8988T (cell line): ENCODE results near the gene RCAN3.

Experiments
- DNase-seq: peaks from one replicate; pipeline ENCODE4 v3.0.0; 2011

The RCAN3 gene

DNA sequence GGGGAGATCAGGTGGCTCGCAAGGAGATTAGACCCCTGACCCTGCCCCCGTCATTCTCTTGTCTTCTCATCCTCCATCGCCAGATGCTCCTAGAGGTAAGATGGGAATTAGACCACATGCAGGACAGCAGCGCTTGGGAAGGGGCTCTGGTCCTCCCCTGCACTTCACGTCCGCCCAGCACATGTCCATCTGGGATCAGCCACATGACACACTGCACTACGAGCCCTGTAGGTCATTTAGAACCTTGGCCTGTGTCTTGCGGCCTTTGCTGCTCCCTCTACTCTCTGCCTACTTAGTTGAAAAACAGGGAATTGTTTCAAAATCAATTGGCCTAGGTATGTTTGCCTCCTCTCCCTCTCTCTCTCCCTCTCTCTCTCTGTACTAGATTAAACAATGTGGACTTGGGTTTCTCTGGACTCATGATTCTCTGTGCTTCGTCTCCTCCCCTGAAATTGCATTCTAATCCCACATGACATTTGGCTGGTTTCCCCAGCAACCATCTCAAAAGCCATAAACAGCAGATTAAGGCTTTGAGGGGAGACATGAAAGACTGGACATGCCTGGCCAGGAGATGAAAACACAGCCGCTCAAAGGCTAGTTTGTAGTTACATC, 49.4 kb downstream of the RCAN3 start:
- DNase-seq = no peak

DNA sequence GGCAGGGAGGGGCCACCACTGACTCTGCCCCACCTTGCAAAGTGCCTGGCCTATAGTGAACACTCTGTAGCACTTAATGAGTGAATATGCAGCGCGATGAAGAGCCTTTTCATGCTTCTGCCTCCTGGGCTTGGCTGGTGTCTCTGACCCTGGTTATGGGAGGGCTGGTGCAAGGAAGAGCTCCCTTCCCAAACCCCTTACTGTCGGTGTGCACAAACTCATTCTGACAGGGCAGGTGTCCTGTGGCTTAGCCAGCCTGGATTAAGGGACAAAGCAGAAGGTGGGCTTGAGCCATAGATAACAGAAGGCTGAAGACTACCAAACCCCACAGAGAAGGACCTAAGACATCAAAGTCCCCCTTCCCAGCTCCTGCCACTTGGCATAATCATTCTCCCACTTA, 51.3 kb downstream of the RCAN3 start:
- no peak for DNase-seq

DNA sequence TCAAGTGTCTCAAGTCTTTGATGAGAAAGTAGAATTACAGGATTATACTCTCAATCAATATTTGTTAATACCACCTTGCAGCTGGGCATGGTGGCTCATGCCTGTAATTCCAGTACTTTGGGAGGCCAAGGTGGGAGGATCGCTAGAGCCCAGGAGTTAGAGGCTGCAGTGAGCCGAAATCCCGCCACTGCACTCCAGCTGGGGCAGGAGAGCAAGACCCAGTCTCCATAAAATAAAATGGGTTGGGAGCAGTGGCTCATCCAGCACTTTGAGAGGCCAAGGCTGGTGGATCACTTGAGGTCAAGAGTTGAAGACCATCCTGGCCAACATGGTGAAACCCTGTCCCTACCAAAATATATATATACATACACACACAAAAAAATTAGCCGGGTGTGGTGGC, 52.1 kb downstream of the RCAN3 start:
- DNase-seq = no peak

DNA sequence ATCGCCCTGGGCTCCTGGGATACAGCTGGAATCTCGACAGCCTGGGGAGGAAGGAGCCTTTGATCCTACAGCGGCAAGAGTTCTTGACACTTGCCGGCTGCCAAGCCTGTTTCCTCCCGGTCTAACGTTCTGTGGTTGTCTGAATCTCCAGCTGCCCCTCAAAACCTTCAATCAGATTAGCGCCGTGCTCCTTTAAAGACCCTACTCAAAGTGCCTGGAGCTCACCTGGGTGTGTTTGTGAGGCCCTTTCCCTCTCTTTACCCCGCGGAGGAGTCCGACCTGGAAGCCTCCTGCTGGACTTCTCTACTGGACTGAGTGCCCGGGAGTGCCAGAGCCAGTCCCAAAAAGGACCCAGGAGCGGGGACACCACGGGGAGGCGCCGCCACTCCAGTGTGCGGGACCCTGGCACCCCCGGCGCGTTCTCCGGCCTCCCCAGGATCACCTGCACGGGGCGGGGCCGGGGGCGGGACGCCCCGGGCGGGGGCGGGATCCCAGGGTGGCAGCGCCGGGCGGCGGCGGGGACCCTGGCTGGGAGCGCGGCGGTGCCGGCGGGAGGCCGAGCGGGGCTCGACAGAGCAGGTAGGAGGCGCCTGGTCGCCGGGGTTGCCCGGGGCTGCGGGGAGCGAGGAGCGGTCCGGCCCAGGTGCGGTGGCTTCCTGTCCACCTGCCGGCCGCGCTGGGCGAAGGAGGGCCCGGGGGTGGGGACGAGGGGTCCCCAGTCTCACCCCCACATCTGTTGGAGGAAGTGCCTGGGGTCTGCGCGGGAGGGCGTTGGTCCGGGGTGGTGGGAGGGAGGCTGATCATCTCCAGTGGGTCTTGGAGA, 53.2 kb downstream of the RCAN3 start, which contains the start of gene NCMAP:
Gene NCMAP, plus strand, starts transcription at position 497 of the 823 bp plus-strand sequence. CDS start 39,344 bp downstream, outside the sequence.
- no peak for DNase-seq

DNA sequence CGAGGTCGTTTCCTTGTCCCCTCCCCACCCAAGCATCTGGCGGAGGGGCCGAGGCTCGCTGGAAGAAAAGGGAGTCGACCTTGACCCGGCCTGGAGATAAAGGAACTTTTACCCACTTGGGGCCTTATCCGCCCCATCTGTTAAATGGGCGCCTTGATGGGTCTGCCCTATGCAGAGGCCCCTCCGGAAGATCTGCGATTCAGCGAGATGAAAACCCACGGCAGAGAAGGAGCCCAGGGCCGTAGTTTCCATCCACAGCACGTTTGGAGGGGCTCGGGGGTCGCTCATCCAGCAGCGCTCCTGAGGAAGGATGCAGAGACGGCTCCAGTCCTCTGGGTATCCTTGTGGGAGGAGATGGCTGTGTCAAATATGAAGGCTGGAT, 53.8 kb downstream of the RCAN3 start:
- no peak for DNase-seq

DNA sequence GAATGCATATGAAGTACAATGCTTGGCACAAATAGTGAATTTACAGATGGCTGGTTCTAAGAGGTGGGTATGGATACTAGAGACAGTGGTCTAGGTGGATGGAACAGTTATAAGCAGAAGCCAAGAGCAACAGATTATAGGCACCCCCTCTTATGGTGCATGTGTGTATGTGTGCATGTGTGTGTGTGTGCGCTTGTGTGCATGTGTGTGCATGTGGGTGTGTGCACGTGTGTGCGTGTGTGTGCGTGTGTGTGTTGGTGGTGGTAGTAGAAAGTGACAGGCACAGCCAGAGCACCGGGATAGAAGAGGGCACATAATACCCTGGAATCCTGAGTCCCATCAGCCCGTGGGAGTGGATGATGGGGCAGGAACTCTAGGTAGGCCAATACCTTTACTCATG, 54.6 kb downstream of the RCAN3 start:
- no peak for DNase-seq

DNA sequence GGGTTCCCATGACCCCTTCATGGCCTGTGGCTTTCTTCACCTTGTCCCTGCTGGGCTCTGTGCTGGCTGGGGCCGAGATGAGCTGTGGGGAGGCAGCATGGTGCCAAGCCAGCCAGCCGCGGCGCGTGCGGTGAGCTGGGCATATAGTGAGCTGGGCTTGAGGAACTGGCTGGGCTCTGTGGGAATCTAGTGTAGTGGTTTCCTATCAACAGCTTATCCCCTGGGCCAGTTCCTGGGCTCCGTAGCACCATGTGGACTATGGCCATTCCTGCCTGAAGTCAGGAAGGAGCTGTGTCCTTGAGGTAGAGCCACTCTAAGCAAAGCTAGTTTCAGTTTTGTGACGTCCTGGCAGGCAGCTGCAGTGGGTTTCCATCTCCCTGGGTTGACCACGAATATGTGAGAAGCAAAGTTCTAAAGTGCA, 55.1 kb downstream of the RCAN3 start:
- no peak for DNase-seq

DNA sequence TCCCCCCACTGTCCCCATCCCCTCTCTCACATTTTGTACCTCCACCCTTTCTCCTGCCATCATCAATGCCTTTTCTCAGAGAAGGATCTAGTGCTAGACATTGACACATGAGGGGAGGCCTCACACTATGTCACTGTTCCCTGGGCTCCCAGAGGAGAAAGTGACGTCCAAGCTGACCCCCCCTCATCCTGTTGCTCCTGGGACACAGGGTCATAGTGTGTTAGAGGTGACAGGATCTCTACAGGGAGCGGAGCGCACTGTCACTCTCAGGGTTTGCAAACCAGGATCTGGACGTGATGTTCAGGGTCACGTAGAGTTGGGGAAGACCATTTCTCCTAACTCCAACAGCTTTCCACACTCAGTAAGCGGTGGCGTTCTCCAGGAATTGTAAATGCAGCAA, 55.8 kb downstream of the RCAN3 start:
- no peak for DNase-seq

DNA sequence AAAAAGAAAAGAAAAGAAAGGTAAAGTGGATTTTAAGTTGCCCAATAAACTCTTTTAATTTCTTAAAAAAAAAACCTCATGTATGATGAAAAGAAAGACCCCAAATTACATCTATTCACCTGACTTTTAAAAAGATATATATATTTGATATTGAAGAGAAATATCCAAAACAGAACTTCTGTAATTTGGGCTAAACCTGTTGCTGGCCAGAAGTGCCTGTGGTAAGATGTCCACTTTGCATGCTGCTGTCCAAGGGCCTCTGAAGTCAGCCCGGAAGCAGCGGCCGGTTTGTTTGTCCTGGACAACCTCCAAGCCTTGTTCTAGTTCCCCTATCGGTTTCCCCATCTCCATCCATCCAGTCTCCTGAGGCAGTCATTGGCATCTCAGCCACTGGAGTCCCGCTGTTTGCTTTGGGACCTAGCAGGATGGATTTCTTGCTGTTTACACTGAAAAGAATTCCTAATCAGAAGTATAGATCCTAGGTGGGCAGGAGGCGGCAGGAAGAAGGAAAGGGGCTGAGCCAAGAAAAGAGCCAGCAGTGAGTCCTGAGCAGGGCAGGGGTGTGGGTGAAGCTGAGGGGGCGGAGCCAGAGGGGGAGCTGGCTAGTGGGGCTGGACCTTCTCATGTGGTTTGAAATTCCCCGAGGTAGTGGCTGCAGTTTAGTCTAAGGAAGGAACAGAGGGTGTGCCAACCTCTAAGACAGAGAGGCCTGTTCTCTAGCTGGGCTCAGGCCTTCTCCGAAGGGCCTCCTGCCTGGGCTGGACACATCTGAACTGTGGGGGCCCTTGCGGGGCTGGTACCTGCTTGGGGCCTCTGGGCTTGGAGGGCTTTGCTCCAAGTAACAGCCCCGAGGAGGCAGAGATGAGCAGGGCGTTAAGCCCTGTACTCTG, 56.5 kb downstream of the RCAN3 start:
- no peak for DNase-seq

DNA sequence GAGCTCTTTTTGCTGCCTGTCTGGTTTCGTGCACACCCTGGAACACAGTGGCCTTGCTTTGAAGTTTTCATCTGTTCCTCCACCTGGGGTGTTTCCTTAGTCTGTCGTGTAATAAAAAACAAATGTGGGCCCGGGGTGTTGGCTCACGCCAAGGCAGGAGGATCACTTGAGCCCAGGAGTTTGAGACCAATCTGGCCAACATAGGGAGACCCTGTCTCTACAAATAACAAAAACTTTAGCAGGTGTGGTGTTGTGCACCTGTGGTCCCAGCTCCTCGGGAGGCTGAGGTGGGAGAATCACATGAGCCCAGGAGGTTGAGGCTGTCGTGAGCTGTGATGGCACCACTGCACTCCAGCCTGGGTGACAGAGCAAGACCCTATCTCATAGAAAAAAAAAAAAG, 57.7 kb downstream of the RCAN3 start:
- DNase-seq = no peak

DNA sequence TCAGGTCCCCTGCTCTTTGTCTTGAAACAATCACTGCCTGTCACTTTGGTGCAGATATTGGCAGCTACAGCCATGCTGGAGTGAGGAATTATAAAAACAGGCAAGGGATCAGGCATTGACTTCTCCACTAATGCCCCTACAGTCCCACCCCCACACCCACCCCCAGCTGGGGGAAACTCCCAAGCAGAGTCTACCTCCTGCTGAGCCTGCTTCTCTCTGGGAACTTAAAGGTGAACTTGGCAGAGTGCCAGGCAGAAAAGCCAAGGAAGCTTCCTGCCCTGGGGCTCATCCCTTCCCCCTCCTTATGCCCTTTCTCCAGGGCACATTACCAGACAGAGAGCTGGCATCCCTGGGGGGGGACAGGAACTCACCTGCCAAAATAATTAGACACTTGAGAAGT, 60.0 kb downstream of the RCAN3 start:
- DNase-seq = no peak

DNA sequence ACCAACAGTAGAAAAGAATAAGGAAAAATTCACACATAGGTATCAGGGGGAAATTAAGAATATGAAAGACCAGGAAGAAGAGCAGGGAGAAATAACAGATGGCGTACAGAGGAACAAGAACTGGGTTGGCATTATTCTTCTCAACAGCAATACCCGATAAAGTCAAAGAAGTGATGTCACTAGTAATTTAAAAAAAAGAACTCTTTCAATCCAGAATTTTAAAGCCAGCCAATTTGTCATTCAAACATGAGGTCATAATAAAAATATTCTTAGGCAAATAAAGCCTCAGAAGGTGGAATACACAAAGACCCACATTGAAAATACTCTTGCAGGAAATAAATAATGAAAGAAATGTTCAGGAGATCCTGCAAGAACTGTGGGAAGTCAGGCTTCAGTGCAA, 62.1 kb downstream of the RCAN3 start:
- no peak for DNase-seq

DNA sequence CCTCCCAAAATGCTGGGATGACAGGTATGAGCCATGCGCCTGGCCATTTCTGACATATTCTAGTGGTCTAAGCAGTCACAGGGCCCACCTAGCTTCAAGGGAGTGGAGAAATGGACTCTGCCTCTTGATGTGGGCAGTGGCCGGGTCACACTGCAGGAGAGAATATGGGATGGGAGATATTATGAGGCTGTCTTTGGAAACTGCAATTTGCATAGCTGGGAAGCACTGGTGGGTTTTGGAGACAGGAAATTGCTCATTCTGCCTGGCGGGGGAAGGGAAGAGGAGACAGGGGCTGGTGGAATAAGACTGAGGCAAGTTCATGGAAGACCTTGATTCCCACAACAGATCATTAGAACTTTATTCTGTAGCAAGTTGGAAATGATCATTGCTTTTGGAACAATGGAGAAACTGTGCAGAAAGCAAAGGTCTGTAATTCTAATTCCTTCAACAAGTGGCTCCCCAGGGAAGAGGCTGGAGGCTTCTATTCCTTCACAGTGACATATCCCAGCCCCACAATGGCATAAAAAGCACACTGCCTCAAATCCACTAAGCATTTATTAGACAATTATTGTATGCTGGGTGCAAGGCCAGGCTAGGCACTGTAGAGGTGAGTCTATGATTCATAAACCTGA, 63.7 kb downstream of the RCAN3 start:
- no peak for DNase-seq

DNA sequence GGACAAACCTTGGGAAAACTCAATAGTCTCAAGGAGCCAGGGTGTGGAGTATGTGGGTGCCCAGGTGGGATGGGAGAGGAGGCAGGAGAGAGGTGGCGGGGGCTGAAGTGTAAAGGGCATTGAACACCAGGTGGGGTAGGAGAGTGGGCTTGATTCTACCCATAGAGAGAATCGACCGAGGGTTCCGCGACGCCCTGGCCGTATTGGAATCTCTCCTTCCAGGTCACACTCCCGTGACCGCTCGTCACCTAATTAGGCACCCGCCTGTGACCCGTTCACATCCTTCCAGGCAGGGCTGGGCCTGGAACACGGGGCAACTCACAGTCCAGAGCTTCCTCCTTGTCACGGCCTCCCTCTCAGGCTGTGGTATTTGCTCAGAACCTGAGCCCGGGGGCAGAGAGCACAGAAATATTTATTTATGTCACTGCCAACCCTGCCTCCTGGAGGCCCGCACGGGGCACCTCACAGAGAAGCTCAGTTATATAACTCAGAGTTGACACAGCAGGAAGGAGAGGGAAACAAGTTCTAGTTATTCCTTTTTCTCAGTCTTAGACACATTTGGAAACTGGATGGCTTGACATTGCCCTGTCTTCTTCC, 65.3 kb downstream of the RCAN3 start:
- no peak for DNase-seq

DNA sequence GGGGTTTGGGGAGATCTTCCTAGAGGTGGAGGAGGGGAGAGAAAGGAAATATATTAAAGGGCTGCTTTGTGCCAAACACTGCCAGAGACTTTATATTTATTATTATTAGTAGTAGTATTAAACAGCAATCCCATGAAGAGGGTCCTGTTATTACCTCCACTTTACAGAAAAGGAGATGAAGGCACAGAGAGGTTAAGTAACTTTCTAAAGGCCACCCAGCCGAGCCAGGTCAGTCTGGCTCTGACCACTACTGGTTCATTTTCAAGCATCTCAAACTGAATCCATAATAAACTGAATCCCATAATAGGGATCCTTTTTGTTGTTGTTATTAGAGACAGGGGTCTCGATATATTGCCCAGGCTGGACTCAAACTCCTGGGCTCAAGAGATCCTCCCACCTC, 65.8 kb downstream of the RCAN3 start:
- no peak for DNase-seq

DNA sequence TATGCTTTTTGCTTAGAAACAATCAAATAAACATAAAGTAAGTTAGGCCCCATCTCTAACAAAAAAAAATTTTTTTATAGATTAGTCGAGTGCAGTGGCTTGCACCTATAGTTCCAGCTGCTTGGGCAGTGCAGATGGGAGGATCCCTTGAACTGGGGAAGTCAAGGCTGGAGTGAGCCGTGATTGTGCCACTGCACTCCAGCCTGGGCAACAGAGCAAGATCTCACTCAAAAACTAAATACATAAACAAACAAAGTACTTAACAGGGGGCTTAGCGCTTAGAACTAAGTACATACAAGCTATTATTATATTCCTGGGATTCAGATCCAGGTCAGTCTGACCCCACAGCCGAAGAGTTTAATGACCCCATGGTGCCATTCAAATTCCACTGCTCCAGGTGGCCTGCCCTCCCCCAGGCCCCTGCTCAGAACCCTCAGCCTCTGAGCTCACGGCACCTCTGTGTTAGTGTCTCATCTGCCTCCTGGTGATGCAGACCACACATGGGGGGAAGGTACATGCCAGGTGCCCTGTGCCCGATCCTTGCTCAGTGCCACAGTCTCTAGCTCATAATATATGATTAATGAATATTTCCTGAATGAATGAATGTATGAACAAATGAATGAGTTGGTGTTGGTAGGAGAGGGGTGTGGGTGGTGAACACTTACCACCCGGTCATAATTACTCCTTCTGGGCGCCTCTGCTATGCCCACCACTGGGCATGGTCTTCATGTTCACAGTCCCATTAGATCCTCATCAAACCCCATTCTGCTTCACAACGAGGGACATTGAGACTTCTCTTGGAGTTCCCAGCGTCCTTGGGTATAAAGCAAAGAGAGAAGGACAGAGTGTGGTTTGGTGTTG, 67.9 kb downstream of the RCAN3 start:
- no peak for DNase-seq

DNA sequence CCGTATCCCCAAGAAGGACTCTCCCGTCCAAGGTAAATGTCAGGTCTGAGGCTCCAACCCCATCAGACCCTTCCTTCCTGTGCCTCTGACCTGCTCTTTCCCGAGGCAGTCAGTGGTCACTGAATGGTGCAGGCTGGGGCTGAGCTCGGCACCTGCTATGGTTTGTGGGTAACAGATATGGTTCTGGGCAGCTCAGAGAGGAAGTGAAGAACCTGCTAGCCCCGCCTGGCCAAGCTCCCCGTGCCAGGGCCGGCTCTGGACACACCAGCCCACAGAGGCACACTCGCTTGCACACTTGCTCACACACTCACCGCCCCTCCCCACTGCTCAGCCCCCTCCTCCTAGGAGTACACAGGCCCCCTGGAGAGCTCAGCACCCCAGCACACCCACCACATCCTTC, 69.7 kb downstream of the RCAN3 start:
- DNase-seq = no peak

DNA sequence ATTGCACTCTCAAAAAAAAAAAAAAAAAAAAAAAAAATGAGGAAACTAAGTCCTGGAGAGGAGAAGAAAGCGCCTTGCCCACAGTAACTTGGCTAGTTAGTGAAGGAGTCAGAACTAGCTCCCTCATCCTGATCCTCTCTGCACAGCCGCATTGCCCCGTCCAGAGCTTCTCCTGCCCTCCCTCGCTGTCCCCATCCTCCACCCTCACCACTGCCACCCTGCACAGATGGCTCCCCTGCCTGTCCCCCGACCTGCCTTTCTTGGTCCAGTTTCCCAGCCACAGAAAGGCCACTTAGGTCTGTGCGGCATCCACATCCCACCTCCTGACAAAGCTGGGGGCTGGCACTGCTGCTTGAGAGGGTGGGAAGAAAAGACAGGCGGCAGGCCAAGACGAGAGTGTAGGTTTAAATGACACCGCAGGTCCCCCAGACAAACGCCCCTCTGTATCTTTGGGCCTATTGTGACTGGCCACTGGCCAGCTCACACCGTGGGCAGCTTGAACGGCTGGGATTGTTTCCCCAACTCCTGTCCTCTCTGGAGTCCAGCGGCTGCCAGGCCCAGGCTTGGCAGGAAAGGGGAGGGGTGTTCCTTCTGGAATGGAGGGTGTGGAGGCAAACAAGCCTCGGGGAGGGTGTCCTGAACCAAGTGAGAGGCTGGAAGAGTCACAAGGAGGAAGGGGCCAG, 73.4 kb downstream of the RCAN3 start:
- no peak for DNase-seq

DNA sequence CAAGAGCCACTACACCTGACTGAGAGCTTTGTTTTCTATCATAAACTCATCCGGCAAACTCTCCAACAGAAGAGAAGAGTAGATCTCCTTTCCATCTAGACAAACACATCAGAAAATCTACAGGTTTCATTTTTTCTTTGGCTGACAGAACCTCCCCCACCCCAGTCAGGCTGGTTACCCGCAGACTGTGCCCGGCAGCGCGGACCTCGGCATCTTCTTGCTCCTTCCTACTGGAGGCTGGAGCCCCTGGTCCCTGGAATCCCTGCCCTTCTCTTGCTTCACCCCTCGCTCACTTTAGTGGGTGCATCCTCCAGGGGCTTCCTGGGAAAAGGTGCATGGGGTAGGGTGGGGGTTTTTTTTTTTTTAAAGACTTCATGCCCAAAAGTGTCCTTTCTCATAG, 76.2 kb downstream of the RCAN3 start:
- DNase-seq = no peak

DNA sequence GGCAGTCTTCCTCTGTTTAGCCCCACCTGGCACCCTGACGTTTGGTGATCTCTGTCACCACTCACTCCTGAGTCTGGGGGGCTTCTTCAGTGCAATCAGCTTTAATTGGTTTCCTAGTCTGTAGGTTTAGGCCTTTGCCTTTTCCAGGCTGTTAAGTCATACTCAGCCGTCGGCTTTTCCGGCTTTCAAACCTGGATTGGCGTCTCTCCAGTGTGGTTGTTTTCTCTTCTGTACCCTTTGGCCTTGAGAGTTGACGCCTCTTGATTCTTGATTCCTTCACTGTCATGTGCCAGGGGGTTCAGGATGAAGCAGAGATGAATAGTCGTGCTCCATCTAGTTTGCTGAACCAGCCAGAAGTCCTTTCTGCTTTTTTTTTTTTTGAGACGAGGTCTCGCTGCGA, 78.1 kb downstream of the RCAN3 start:
- DNase-seq = no peak

DNA sequence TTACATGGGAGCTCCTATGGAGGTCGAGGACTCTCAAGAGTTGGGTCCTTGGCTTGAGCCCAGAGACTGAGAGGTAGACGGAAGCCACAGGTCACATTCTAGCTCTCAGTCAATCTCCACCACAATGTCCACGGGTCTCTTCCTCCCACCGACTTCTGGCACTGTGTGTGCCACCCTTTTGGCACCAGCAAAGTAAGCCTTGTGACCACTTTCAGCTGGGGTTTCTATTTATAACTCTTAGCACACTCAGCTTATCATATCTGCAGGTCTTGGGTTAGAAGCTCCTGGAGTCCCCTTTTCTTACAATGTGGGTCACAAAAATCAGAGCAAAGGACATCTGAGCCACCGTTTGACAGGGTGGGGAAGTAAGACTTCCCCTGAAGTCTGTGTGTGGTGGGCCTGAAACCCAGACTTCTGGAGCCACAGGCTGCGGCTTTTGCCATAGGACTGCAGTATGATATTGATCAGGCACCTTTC, 81.6 kb downstream of the RCAN3 start:
- no peak for DNase-seq
